Inflammatory macrophage treated with lipopolysaccharide for 4 hours (primary cell): ENCODE data around the gene TRAPPC10.

Experiments used
- DNase-seq: peaks from one replicate; pipeline ENCODE4 v3.0.0-alpha.2; 2020

The TRAPPC10 gene

DNA sequence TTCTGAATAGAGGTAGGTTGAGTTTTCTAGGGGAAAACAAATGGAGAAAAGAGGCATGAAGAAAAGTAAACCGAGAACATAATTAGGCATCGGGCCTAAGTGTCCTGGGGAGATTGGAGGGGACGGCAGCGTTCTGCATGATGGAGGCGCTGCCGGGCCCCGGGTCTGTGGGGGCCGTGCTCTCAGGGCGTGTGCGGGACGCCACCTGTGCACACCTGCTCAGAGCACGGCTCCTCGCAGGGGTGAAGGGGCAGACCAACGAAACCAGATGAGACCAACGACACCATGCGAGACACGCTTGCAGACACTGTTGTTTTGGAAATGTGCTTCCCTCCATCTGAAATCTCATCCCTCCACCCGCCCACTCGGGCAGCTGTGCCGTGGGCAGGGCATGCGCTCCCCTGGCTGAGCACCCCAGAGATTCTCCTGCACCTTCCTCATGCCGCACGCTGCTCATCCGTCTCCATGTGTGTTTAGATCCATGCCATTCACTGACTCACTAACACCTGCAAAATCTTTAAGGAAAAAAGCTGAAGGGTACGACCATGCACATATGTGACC is 28.2 kb upstream of the TRAPPC10 start:
- DNase-seq: no peak

DNA sequence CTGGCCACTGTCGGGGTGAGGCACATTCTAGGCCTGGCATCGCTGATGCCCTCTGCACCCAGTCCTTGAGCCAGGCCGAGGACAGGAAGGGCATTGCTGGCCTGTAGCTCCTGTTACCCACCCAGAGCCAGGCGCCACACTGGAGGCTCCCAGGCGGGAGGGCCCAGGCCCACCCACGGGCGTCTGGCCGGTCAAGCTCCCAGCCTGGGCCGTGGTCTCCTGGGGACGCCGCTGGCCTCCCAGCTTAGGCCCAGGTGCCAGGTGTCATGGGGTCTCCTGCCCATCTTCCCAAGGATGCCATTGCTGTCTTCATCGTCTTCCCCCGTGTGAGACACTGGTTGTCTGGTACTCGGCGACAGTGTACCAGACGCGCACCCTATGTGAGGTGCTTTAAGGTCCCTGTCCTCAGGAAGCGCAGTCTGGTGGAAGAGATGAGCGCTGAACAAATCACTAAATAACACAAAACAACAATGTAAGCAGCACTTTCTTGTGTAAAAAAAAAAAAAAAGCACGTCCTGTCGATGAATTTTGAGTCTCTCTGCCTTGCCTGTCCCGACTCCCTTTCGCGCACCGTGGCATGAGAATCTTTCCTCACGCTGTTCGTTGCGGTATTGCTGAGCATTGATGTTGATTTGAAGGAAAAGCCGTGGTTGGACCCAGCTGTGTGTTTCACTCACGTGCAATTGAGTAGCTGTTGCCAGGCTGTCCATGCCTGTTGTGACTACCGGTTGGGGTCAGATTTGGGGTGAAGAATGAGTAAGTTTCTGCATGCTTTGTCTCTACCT is 27.0 kb upstream of the TRAPPC10 start:
- DNase-seq: no peak

DNA sequence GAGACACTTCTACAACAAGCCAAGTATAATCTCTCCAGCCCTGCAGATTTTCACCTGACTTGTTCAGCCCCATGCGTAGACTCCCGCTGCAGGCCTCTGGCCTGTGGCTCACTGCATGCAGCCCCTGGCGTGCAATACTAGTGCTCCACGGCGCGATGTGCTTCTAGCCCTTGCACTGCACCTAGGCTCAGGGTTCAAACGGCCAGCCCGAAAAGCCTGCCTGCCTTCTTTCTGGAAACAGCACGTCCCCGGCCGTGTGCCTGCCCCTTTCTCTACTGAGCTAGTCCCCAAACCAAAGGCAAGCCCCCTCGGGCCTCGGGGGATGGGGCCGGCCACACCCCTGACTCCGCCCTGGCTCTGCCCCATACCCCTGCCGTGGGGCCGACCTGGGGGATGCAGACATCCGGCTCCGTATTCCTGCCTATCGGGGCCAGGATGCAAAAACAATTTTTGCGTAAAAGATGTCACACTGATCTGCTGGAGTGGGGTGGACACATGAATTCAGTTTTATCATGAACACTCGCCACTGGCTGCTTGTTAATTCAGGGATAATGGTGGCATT is 26.3 kb upstream of the TRAPPC10 start:
- DNase-seq: no peak

DNA sequence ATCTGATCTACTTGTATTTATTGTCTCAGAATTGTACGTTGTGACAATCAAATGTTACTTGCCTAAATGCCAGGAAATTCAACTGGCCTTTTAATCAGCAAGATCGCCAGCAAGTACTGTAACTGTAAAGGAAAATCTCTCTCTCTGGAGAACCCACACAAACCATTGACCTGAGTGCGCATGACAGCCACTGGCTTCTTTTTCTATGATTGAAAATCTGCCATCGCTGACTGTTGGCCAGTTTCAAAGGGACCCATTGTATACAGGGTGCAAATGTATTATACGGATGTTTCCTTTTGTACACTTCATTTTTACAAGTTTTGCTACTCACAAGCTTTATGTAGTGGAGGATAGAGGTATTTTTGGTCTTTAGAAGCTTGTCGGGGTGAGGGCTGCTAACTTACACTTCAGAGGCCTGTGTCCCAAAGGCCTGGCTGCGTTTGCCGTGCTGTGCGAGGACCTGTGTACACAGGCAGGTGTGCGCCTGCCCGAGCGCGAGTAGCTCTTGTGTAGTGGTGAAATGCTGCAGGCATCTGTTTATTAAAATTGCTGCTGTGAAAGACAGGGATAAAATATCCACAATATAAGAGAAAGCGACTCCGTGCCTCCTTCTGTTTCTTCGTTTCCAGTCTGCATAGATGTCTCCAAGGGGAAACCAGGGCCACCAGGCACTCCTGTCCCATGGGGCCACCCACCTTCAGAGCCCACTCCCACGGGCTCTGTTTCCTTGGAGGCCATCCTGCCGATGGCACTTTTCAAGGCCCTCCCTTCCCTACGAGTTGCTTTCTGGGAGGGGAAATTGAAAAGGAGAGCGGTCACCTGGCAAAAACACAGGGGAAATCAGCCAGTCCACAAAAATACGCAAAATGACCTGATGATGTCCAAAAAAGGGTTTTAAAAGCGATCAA is 25.3 kb upstream of the TRAPPC10 start:
- DNase-seq: no peak

DNA sequence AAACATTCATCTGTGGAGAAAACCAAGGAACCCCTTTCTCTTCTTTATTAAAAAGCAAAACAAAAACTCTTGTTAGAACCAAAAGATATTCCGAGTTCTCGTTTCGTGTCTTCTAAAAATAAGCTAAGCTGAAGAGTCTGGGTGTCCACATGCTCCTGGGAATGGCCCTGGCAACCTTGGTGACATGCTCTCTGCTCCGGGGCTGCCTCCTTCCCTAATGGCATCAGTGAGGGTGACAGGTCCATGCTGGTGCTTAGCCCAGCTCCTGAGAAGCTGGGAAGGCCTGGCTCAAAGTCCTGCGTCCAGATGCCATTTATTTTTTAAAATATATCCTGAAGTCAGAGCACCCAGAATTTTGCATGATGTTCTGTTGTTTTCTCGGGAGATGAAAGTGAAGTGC is 24.6 kb upstream of the TRAPPC10 start:
- DNase-seq: no peak

DNA sequence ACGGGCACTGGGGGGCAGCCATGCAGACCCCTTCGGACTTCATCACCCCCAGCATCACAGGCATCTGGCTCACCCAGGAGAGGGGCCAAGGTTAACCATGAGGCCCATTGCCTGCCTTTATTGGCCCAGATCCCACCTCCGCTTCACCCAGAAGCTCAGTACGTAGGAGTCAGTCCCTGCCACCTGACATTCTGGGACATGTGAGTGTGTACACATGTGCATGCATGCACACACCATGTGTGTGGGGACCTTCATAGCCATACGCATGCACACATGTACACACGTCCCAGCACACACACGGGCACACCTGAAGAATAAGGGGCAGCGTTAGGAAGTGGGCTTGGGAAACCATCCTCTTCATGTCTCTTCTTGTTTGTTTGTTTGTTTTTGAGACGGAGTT is 24.1 kb upstream of the TRAPPC10 start:
- no peak for DNase-seq

DNA sequence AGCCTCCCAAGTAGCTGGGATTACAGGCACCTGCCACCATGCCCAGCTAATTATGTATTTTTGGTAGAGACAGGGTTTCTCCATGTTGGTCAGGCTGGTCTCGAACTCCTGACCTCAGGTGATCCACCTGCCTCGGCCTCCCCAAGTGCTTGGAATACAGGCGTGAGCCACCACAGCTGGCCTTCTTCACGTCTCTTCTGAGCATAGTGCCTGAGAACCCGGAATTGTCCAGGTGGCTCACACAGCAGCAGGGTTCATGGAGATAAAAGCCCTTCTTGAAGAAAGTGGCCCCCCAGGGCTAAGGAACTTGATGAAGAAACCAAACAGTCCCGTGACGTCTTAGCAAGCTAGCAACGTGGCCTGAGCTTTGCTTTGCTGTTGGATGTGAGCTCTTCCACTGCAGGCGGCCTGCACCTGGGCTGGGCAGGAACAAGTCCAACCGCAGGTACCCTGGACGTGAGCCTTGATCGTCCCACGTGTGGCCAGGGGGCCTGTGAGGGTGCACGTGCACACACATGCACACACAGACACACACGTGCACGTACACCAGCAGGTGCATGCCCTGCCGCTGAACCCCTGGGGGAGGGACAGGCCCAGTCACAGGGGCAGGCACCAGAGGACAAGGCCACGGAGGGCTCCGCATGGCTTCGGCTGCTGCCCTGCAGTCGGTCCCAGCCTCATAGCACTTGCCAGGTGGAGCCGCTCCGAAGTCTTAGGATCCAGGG is 23.4 kb upstream of the TRAPPC10 start:
- DNase-seq: no peak

DNA sequence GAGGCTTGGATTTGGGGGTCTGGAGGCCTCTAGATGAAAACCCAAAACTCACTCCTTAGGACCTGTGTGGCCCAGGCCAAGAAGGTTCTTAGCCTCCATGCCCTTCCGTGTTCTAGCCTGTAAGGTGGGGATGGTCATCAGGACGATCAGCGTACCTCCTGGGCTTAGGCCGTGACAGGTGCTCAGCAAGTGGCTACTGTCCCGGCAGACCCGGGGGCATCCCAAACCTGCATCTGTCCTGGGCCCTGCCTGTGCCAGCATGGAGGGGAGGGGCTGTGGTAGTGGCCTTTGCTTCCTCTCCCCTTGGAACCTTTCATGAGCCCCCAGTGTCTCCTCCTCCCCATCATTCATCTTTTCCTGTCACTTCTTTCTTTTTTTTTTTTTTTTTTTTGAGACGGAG is 22.7 kb upstream of the TRAPPC10 start:
- DNase-seq: no peak

DNA sequence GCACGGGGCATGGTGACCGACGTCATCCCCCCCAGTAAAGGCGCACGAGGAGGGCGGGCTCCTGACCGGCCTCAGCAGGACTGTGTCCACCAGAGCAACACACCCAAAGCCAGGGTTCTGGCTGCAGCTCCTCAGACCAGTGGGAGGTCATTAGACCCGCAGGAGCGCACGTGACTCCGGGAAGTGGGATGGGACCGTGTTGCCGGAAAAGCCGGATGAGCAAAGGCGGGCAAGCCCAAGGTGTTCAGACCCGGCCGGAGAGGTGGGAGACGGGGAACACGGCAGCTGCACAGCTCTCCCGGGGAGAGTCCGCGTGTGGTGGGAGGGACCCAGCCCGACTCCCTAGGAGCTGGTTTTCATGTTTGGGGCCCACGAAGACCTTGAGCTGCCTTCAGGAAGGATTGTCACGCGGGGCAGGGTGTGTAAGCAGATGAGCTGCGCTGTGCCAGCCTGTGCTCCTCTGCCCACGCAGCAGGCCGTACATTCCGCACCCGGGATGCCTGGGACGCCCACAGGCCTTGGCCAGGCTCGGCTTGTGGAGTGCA is 20.6 kb upstream of the TRAPPC10 start:
- DNase-seq: no peak

DNA sequence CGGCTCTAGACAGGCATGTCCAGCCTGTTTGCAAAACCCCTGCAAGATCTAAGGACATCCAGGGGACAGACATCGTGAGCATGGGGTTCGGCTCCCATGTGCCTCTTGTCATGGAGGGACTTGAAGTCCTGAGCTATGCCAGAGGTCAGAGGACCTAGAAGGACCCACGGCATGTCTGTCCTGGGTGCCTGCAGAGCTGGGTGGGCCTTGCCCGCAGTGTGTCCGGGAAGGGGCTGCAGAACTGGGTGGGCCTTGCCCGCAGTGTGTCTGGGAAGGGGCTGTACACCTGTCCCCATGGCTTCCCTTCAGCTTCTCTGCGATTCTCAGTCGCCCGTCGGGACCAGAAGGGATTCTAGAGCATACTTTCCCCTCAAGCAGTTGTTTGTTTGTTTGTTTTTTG is 20.0 kb upstream of the TRAPPC10 start:
- no peak for DNase-seq

DNA sequence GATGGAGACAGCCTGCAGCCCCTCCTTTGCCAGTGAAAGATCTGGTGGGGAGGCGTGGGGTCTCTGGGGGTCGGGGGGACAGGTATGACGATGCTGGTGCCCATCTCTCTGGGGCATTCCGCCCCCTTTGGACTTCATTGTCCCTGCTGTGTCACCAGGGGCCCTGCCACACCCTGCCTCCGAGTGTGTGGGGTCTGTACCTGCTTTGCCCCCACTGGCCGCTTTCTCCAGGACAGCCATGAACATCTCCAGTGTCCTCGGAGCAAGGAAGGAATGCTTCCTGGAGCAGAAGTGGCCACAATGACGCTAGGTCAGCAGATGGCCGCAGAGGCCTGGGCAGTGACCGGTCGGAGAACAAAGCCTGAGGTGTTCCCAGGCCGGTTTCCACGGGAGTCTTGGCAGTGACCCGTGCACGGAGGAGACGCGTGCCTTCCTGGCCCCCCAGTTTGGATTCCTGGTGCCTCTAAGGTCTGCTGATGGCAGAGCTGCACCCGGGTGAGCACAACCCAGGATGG is 18.6 kb upstream of the TRAPPC10 start:
- DNase-seq: no peak

DNA sequence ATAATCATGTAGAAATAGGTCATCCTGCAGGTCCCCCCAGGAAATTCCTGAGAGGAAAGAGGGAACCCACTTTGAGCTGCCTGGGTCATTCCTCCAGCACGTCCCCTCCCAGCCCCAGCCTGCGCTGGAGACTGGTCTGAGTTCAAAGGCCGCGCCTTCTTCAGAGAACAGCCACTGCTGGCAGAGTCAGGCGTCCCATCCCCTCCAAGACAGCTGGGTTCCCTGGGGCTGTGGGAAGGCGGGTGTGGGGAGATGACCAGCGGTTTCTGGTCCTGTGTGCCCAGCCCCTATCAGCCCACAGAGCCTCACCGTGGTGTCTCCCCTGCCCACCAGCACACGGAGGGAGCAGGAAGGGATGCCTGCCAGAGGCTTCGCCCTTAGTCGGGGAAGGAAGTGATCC is 18.0 kb upstream of the TRAPPC10 start:
- no peak for DNase-seq

DNA sequence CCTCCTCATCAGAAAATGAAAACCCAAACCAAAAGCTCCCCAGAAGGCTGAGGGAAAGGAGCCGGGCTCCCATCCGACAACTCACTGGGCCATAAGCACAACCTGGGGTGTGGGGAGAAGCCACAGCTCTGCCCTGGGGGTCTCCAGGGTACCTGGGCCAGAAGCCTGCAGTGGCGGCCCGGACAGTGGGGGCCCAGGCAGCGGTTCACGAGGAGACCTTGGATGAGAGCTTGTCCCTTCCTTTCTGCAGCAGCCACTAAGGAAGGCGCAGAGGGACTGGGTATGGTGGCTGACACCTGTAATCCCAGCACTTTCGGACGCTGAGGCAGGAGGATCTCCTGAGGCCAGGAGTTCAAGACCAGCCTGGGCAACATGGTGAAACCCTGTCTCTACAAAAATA is 17.5 kb upstream of the TRAPPC10 start:
- no peak for DNase-seq

DNA sequence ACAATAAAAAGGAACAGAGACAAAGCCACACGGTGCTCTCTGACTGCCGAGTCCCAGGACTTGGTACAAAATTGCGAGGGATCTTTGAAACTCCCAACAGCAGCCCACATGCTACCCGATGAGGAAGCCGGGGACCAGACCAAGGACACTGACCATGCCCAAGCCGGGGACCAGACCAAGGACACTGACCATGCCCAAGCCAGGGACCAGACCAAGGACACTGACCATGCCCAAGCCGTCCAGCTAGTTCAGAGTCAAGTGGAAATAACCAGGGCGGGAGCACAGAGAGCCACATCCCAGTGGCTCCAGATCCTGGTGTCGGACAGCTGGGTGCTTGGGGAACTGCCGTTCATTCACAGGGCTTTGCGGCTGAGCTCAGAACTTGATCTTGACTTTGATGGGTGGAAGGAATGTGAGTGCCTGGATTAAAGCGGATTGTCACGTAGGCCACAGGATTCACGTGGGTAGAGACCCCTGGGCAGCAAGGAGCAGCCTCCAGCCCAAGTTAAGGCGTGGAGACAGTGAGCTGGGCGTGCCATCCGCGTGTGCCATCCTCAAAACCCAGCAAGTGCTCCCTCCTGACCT is 16.5 kb upstream of the TRAPPC10 start:
- DNase-seq: no peak

DNA sequence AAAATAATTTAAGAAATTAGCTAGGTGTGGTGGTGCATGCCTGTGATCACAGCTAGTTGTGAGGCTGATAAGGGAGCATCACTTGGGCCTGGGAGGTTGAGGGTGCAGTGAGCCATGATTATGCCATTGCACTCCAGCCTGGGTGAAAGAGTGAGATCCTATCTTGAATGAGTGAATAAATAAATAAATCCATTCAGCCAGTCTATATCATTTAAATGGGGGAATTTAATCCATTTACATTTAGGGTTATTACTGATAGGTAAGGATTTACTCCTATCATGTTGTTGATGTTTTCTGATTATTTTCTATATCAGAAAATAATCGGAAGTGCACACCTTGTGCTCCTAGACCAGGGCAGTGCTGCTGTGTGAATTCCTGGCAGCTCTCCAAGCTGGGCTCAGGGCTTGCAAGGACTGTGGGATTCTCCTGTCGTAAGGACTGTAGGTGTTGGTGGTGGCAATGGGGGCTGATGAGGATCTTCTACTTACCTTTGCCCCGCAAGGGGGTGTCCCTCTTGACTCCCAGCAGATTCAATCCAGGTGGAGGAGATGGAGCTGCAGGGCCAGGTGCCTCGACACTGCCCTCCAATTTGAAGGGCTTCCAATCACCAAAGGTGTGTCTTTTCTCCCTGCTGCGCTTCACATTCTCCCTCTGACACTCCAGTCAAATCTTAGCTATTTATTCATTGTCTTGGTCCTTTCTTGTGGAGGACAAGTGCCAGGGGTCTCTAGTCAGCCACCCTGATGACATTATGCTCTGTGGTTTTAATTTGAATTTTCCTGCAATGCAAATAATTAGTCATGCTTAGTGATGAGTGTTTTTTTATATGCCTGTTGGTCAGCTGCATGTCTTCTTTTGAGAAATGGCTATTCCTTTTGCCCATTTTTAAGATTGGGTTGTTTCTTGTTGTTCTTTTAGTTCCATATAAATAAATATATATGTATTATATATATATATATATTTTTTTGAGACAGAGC is 14.1 kb upstream of the TRAPPC10 start:
- DNase-seq: no peak

DNA sequence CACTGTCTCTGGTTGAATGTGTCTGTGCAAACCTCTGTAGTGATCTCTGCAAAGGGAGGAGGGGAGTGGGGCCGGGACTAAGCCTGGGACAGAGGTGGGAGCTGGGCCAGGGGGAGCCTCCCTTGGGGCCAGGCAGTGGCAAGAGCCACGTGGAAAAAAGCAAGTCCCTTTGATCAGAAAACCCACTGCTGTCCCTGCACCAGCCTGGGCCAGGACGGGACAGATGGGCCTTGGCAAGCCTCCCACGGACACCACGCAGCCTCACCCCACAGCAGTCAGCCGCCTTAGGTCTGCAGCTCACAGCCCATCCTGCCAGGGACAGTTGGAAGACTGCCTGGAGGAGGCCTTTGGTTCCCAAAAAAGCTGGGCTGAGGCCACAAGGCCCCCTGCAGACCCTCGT is 11.7 kb upstream of the TRAPPC10 start:
- no peak for DNase-seq

DNA sequence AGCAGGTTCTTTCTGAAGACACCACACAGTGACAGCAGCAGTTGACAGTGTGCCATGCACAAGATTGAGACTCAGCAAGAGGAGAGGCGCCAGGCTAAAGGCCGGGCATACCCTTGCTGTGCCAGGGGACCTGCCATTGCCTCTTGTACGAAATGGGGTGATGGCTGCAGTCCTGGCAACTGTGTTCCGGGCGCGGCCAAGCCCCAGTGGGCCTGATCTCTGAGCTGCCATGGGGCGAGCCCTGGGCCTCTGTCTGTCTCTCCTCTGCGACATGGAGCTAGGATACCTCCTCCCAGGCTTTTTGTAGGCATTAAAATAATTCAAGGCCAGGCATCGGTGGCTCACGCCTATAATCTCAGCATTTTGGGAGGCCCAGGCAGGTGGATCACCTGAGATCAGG is 9.6 kb upstream of the TRAPPC10 start:
- DNase-seq: no peak

DNA sequence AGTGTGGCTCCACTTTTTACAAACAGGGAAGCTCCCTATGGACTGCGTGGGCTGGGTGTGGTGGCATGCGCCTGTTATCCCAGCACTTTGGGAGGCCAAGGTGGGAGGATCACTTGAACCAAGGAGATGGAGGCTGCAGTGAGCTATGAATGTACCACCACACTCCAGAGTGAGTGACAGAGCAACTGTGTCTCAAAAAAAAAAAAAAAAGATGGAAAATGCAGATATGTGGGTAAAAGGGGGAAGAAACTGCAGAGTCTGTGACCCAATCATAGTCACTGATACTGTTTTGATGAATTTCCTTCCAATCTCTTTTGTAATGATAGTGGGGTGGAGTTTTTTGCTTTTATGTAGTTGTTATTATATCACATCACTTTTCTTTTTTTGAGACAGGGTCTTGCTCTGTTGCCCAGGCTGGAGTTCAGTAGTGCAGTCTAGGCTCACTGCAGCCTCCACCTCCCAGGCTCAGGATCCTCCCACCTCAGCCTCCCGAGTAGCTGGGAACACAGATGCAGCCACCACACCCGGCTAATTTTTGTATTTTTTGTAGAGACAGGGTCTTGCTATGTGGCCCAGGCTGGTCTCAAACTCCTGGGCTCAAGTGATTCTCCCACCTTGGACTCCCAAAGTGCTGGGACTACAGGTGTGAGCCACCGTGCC is 8.7 kb upstream of the TRAPPC10 start:
- DNase-seq: no peak

DNA sequence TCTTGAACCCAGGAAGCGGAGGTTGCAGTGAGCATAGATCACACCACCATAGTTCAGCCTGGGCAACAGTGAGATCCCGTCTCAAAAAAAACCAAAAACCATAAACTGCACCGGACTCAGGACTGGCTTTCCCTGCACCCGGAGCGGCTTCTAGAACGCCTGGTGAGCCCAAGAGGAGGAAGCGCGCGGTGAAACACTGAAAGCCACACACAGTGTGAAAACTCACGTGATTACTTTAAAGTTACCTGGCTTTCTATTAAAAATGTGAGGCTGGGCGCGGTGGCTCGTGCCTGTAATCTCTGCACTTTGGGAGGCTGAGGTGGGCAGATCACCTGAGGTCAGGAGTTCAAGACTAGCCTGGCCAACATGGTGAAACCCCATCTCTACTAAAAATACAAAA is 7.0 kb upstream of the TRAPPC10 start:
- no peak for DNase-seq

DNA sequence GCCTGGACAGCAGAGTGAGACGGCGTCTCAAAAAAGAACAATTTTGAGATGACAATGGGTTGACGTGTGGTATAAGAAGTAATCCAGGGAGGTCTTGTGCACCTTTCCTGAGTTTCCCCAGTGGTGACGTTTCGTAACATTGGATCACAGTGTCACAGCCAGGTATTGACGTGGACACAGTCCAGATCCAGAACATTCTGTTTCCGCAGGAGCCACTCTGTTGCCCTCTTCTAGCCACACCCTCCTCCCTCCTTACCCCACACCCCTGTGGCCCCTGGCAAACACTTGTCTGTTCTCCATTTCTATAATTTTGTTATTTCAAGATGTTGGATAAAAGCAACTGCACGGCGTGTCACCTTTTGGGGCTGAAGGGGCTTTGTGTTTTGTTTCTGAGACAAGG is 6.5 kb upstream of the TRAPPC10 start:
- no peak for DNase-seq
